22Rv1 (cell line): Measurements from ENCODE around the gene MLLT10.

Experiments
- ZFX ChIP-seq: fragments of 450-650 bp; IDR thresholded peaks from 2 replicates; pipeline ENCODE4 v1.6.1; 2017; ENCODE audit warnings: antibody characterized with exemption, borderline replicate concordance
- TF ChIP-seq, protein P1 (sequence below): fragments of 450-650 bp; IDR thresholded peaks from 2 replicates; pipeline ENCODE4 v1.5.1; 2017; ENCODE audit warnings: mild to moderate bottlenecking

DNA sequence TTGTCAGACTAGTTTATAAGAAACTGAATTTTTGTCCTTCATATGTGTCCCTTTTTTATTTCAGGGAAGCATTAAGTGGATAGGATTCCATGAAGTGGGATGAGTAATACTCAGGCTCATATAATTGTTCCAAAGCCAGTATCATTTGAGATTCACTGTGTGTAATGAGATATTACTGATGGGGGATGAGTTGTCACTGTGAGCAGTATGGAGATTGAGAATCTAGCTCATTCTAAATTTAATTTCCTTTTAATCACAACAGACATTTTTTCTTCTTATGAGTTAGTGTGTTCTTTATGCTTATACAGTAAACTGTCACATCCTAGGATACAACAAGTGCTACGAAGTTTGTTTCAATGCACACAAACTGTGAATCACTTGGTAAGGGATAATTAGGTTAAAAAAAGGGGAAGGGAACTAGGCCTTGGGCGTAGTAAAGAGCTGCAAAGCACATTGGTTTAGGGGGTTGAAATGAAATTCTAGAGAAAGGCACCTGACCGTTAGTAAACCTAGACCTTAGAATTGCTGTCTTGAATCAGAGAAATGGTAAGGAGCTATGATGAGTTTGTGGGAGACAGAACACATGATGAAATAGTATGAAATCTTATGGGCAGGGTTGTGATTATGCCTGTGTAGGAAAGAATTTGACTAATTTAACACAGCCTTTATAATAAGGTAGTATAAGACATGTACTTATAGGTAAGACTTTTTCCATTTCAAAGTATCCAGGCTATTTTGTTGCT is 153.4 kb downstream of the MLLT10 start:
- TF ChIP-seq, protein P1, sequence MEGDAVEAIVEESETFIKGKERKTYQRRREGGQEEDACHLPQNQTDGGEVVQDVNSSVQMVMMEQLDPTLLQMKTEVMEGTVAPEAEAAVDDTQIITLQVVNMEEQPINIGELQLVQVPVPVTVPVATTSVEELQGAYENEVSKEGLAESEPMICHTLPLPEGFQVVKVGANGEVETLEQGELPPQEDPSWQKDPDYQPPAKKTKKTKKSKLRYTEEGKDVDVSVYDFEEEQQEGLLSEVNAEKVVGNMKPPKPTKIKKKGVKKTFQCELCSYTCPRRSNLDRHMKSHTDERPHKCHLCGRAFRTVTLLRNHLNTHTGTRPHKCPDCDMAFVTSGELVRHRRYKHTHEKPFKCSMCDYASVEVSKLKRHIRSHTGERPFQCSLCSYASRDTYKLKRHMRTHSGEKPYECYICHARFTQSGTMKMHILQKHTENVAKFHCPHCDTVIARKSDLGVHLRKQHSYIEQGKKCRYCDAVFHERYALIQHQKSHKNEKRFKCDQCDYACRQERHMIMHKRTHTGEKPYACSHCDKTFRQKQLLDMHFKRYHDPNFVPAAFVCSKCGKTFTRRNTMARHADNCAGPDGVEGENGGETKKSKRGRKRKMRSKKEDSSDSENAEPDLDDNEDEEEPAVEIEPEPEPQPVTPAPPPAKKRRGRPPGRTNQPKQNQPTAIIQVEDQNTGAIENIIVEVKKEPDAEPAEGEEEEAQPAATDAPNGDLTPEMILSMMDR = no peak
- no peak for TF ChIP-seq ZFX
